GM21576 (cell line): ENCODE measurements around the gene DNER.
"Not testable (repeated sequence)": the region's sequence is repeated elsewhere in the genome, so short reads cannot be mapped to it uniquely, and the experiment has no call there.

Source experiments
- ATAC-seq: cut with Tn5 transposase; IDR thresholded peaks from one replicate; pipeline ENCODE4 v1.9.1; 2021; ENCODE audit warnings: mild to moderate bottlenecking, moderate library complexity; ENCODE audit not compliant: unreplicated experiment

DNER gene

DNA sequence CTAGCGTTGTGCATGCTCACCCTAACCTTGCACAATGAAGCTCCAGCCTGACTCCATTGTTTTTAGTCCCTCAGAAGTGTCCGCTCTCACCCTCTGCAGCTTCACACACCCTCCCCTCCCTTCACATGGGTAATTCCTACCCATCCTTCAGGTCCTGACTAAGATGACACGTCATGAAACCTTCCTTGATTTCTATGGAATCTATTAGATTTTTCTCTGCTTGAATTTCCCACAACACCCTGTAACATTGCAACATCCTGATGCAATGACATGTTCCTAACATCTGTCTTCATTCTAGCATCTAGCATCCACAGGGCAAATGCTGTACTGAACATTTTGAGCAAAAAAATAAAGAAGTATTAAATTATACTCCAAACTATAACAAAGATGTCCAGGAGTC, 366.2 kb downstream of the DNER start:
- ATAC-seq, result no peak

DNA sequence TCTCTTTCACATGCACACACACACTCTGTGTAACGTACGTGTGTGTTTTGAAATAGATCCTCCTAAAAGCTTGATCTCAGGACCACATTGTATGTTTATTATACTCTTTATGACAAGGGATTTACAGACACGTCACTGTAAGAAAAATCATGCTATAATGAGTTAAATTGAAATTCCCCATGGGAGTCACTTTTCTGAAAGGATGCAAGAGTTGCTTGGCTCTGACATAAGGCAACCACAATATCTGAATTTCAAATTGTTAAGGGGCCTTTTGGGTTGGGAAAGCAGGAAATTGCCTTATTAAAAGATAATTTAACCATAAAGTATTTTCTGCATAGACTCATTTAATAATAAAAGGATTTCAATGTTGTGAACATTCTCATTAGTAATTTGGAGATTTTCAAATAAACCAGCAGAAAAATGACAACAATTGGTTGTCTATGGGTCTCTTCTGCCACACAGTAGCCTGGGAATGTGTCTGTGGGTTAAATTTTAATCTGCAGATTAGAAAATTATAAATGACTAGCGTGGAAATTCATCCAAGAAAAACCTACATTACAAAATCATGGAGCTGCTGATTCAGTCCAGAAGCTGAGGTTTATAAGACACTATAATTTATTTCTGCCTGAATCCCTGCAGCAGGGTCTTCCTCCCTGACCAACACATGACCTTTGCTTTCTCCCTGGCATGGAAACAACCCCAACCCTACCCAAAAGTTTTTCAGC, 367.4 kb downstream of the DNER start:
- ATAC-seq, result no peak

DNA sequence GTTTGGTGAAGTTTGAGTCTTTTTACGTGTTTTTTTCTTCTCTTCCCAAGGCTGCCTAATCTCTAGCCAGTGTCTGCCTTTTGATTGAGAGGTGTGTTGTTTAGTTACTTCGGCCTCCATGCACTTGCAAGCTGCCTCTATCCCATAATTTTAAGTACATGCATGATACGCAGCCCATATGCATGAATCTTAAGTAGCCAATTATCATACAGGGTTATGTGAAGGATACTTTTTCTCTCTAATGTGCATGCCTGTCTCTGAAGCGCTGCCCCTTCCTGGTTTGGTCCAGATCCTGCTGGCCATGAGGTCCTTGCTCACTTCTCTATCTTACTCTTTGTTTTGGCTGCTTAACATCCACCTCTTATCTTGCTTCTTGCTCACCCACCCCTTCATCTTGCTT, 369.4 kb downstream of the DNER start:
- ATAC-seq, result no peak

DNA sequence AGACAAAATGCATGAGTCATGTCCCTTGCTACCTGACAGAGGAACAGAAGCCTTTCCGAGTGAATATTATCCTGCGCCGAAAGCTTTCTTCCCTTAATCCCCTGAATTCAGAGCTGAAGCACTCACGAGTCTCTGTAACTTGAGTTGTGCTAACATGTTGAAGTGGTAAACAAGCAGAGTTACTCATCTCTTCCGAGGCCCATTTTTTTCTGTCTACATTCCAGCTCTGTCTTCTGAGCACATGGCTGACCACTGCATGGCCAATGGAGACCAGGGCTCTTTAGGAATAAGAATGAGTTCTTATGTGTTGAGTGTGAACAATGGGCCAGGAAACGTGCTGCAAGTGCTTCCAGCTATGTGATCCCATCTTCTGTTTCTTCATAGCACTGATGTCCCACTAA, 370.2 kb downstream of the DNER start:
- no peak for ATAC-seq

DNA sequence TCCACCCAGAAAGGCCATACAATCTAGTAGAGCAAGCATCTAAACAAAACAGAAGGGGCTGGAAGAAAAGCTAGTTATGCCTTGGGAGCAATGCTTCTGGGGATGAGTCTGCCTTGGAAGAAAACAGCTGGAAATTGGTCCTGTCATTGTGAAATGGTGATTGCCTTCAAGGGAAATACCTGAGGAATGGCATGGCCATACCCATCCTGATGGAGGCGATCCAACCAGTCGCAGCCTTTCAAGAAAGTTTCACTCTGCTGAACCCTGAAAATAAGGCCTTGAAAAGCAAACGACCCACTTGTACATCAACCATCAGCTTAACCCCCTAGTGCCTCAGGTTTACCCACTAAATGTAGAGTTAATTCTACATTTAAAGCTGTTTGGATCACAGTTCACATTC, 370.7 kb downstream of the DNER start:
- no peak for ATAC-seq

DNA sequence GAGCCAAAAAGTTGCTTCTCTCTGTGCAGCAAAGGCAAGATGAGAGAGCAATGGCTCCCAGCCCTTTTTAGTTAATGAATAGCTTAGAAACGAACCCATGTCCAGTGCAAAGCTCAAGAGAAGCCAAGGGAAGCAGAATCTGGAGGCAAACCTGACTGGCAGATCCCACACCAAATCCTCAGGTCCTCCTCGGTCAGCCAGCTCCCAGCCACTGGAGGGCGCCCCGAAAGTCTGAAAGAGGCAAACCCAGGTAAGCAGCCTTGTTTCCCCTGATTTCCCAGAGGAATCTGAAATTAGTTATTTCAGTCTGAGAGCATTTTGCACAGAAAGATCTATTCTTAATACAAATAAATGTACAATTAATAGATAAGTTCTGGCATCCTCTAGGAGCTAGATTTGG, 372.0 kb downstream of the DNER start:
- no peak for ATAC-seq

DNA sequence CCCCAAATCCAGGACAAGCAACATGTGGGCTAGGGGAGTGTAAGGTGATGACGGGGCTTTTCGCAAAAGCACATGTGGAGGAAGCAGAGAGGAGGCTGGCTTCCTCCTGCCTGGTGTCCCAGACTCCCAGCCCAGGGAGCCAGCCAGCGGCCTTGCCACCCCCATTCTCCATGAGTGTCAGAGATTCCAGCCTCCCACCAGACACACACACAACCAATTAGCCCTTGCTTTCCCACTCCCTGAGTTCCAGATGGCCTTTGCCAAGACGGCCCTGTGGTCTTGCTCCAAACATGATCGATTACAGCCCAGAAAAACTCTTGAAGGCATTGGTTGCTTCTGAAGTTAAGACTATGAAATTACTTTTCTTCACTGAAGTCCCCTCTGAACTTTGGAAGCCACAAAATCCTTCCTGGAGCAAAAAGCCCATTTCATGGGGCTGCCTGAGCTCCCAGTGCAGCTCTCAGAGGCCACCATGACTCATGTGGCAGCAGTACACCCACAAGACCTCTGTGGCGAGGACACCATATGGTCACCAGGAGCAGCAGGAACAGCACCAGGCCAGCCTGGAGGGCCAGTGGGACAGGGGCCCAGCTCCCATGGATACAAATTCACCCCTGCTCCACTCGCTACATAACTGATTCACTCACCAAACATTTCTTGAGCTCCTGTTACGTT, 374.1 kb downstream of the DNER start:
- no peak for ATAC-seq

DNA sequence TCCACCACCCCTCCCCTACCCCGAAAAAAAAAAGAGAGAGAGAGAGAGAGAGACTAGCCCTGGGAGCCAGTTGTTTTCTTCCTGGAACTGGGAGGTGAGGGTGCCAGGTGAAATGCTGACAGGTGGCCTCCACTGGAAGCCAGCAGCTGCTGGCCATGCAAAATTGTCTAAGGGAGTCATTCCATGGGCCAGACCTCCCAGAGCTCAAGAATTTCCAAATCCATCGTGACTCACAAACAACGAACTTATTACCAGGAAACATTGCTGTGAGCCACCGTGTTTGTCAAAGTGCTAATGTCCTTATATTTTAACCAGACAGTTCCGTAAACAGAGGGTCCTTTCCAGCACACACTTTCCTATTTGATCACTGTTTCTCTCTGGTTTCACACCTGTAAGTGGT, 374.7 kb downstream of the DNER start:
- no peak for ATAC-seq

DNA sequence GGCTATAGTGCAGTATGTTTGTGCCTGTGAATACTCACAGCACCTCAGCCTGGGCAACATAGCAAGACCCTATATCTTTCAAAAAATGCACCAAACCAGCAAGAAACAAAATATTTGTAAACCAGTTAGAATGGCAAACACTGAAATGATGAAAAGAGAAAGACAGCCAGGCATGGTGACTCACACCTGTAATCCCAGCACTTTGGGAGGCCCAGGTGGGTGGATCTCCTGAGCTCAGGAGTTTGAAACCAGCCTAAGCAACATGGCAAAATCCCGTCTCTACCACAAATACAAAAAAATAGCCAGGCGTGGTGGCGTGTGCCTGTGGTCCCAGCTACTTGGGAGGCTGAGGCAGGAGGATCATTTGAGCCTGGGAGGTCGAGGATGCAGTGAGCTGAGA, 375.2 kb downstream of the DNER start:
- ATAC-seq, result not testable (repeated sequence)

DNA sequence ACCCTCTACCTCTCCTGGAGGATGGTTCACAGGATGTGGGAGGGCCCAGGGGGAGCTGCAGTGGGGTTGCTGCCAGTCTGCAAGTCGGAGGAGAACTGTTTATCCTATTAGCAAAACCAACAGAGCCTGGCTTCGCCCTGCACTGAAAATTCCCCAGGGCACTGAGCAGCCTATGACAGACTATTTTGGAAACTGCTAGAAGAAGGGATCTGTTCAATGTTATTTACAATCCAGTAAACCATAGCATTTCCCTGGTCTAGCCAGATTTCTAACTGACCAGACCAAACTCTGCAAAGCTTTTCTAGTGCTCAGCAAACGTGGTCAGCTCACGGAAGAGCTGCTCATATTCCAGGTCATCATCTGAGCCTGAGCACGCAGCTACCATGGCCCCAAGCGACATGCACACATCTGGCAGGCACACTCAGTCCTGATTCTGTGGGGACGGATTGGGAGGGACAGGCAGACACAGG, 378.4 kb downstream of the DNER start:
- no peak for ATAC-seq

DNA sequence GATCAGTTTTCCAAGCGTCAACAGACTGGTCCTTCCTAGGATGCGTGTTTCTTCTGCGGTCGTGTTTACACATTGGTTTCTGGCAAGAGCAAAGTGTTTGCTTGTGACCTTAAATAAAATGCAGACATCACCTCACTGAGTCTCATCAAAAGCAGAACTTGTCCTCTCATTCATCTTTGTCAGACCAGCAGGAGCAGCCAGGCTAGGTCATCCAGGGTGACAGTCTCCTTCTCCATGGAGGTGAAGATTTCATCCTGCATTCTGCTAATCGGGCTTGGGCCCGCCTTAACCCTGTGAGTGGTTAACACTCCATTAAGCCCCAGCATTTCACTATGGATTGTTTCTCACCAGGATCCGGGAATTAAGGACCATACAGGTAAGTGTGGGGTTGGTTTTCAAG, 379.0 kb downstream of the DNER start:
- no peak for ATAC-seq

DNA sequence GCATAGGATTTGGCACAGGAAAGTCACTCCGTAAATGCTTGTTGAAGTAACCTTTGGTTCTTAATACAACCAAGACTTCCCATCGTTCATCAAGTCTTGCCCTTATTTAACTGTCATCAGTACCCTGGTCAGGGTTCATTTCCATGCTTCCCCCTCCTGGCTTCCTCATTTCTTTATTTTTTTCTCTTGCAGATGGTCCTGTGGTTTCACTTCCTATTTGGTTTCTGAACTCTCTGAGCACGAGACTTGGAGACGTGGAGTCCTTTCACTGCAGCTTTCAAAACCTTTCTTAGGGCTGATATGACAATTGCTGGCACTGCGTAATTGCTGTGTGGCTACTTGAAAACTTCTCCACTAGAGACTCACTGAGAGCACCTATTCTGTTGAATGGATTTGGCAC, 383.4 kb downstream of the DNER start:
- ATAC-seq, result no peak

DNA sequence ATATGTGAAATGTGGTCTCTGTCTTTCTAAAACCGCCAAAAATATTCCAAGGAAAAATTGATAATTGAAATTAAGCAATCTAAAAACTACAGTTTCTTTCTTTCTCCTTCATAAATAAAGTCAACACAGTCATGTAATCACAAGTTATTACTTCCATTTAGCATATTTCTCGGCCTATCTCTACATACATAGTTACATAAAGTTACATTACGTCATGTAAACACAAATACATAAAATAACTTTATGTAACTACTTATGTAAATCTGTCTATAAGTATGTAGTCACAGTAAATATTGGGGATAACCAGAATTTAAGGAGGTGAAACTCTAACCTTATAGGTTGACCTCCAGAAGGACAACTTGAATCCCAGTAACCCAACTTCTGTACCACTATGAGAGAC, 394.8 kb downstream of the DNER start:
- ATAC-seq, result no peak

DNA sequence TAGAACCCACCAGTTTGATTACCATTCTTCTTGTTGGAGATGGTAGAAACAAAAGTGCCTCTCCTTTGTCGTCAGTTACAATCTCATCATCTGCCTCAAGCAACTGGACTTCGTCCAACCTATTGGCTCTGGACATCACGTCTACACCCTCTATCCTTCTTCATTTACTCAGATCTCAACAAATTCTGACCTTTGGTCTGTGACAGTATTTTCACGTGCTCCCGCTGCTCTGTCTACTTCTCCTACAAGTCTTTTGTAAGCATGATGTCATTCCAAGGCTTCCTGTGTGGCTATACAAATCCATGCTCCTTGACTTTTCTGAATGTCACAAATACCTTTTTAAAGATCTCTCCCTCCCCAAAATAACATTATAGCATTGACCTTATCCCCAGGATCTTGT, 400.2 kb downstream of the DNER start:
- no peak for ATAC-seq

DNA sequence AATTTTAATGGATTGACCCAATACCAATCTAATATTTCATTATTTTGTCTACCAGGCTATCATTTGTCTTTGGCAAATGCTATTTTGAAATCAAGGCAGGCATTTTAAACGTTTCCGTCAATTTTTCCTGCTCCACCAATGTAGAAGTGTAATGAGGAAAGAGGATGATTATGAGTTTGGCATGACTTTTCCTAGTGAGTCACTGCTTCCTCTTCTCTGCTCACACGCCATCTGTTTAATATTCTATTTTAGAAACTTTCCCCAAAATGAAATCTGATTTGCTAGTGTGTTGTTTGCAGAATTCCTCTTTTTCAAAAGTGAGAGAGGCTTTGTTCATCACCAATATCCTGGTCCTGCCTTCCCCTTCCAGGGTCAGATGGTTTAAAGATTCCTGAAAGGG, 400.8 kb downstream of the DNER start:
- no peak for ATAC-seq
